Activated naive CD4-positive, alpha-beta T cell treated with anti-CD3 and anti-CD28 coated beads, Interleukin-2, amount 50 U/mL, for 72 hours (primary cell): ENCODE results near the gene SRGAP1. TPM values are rescaled to one million over a fixed set of nuclear protein-coding genes. Genes with fewer than 3 reads are reported as not detected.
"Not testable (repeated sequence)": the region's sequence is repeated elsewhere in the genome, so short reads cannot be mapped to it uniquely, and the experiment has no call there.

Source experiments
- ATAC-seq, 2 donors: fragments of 150-1000 bp; cut with Tn5 transposase; 2 replicates each; pipeline ENCODE4 v1.10.0; 2021; ENCODE audit warnings: mild to moderate bottlenecking in 2 of 2, moderate library complexity in 2 of 2
- DNase-seq, 2 donors: peaks; one replicate each; pipeline ENCODE4 v3.0.0; 2021 to 2022; ENCODE audit warnings: low spot score in 2 of 2
- H3K27ac Mint-ChIP-seq, 2 donors: one replicate each; pipeline ENCODE4 v1.8.0; 2022; ENCODE audit warnings: mild to moderate bottlenecking in 2 of 2, mixed read lengths in 2 of 2
- H3K36me3 Mint-ChIP-seq, 2 donors: one replicate each; pipeline ENCODE4 v1.8.0; 2022; ENCODE audit warnings: mixed read lengths in 2 of 2
- H3K9me3 Mint-ChIP-seq, 2 donors: one replicate each; pipeline ENCODE4 v1.8.0; 2022; ENCODE audit warnings: mixed read lengths in 2 of 2
- total RNA-seq, 2 donors: library from RNA; stranded (reverse); gene quantifications; one replicate each; pipeline ENCODE4 v1.2.3, GENCODE V29; 2022

The SRGAP1 gene
- total RNA-seq, 2 donors from 2014 or later, result 0.25 TPM; not detected in 1

DNA sequence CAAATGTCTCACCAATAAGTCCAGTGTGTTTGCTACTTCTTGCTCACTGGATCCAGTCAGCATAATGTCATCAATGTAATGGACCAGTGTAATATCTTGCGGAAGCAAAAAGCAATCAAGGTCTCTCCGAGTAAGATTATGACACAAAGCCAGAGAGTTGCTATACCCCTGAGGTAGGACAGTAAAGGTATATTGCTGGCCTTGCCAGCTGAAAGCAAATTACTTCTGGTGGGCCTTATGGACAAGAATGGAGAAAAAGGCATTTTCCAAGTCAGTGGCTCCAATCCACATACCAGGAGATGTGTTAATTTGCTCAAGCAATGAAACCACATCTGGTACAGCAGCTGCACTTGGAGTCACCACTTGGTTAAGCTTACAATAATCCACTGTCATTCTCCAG, 288.2 kb downstream of the SRGAP1 start:
- peaks cover 16% of the 10 kb centered on the region in 2 donors for H3K9me3 Mint-ChIP-seq
- ATAC-seq, DNase-seq, H3K36me3 Mint-ChIP-seq, H3K27ac Mint-ChIP-seq: not testable (repeated sequence)

DNA sequence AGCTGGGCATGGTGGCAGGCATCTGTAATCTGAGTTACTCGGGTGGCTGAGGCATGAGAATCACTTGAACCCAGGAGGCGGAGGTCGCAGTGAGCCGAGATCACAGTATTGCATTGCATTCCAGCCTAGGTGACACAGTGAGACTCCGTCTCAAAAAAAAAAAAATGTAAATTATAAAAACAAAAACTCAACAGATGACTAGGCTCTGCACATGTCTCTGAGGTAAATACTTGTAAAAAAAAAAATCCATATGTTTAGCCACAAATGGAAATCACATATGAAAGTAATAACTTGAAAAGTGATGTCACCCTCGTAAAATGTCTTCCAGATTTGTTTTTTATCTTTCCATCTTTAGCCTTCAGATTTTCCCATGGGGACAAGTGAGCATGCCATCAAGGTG, 292.6 kb downstream of the SRGAP1 start:
- no peaks in the 10 kb centered on the region for H3K36me3 Mint-ChIP-seq
- H3K27ac Mint-ChIP-seq, result no peak overlapping the region

DNA sequence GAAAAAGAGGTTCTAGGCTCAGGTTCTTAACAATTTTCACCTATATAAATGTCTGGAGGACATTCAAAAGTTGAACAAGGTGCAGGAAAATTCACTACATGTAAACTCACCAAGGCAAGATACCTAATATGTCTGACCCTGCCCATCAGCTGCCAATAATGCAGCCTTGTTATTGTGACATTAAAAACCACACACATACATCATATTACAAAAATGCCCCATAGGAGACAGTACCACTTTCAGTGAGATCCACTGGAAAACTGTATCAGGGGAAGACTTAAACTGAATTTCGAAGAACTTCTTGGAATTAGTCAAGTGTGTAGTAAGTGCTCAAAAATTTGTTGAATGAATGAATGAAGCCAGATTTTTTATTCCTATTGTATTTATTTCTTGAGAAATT, 294.5 kb downstream of the SRGAP1 start:
- no peak overlapping the region for H3K27ac Mint-ChIP-seq
- ATAC-seq, result no peak
- H3K36me3 Mint-ChIP-seq, result no peaks in the 10 kb centered on the region
- no peak for DNase-seq
- H3K9me3 Mint-ChIP-seq, result peaks cover 11 to 14% of the 10 kb centered on the region in 2 donors

More for the DNA sequence above, 292.6 kb downstream of the SRGAP1 start:
- no peak for DNase-seq
- ATAC-seq, result no peak
- peaks cover 16% of the 10 kb centered on the region in 2 donors for H3K9me3 Mint-ChIP-seq

DNA sequence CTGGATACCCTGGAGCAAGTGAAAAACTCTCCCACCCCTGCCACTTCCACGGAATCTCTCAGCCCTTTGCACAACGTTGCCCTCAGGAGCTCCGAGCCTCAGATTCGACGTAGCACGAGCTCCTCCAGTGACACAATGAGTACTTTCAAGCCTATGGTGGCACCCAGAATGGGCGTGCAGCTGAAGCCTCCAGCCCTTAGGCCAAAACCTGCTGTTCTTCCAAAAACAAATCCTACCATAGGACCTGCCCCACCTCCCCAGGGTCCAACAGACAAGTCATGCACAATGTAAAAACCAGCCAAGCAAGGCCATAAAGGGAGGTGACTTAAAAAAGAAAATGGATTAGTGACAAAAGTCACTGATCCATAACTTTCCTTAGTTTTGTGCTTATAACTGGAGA, 297.9 kb downstream of the SRGAP1 start:
- no peaks in the 10 kb centered on the region for H3K36me3 Mint-ChIP-seq
- H3K9me3 Mint-ChIP-seq, result peaks cover 0 to 4% of the 10 kb centered on the region in 2 donors
- ATAC-seq (no peak), DNase-seq (no peak)
- H3K27ac Mint-ChIP-seq, result no peak overlapping the region

DNA sequence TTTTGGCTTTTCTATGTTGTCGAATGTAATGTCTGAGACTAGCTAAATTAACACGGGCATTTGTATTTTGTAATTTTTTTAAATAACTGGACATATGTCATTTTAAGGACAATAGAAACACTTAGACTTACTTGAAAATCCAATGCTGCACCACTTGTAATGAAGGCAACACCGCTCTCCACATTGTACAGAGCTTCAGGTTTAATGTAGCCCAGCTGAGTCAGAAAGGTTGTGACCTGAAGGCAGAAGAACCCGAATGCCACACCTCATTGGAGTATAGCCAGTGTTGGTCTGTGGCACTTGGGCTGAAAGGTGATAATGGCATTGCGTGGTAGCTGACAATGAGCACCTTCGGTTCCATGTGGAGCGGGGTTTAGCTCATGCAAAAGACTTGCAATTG, 298.3 kb downstream of the SRGAP1 start:
- peaks cover 0 to 4% of the 10 kb centered on the region in 2 donors for H3K9me3 Mint-ChIP-seq
- H3K36me3 Mint-ChIP-seq, result no peaks in the 10 kb centered on the region
- no peak overlapping the region for H3K27ac Mint-ChIP-seq
- DNase-seq (no peak), ATAC-seq (no peak)

DNA sequence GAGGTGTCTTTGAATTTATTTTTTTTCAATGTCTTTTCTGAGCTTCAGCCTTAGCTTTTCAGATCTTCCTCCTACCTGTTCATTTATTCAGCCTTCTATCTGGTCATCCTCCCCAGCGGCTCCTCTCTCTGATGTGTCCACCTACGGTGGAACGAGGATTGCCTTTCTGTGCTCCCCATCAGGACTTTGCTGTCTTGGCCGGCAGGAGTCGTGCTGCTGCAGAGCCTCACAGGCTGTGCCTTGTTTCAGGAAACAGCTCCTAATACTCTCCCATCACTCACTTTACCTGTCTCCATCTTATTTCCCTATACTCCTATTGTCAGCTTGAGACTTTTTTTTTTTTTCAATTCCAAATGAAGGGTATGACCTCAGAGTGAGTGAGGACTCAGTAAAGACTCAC, 300.7 kb downstream of the SRGAP1 start:
- H3K9me3 Mint-ChIP-seq, result peaks cover 0 to 4% of the 10 kb centered on the region in 2 donors
- ATAC-seq (no peak), DNase-seq (no peak)
- H3K36me3 Mint-ChIP-seq, result no peaks in the 10 kb centered on the region
- H3K27ac Mint-ChIP-seq, result no peak overlapping the region

GRCh38 chr12:64147011-64147631, 302.6 kb downstream of the SRGAP1 start:
- DNase-seq (no peak), ATAC-seq (no peak)
- H3K9me3 Mint-ChIP-seq, result peaks cover 0 to 4% of the 10 kb centered on the region in 2 donors
- H3K36me3 Mint-ChIP-seq, result no peaks in the 10 kb centered on the region
- H3K27ac Mint-ChIP-seq, result no peak overlapping the region

GRCh38 chr12:64147875-64148274, 303.4 kb downstream of the SRGAP1 start:
- no peak overlapping the region for H3K27ac Mint-ChIP-seq
- no peaks in the 10 kb centered on the region for H3K36me3 Mint-ChIP-seq

DNA sequence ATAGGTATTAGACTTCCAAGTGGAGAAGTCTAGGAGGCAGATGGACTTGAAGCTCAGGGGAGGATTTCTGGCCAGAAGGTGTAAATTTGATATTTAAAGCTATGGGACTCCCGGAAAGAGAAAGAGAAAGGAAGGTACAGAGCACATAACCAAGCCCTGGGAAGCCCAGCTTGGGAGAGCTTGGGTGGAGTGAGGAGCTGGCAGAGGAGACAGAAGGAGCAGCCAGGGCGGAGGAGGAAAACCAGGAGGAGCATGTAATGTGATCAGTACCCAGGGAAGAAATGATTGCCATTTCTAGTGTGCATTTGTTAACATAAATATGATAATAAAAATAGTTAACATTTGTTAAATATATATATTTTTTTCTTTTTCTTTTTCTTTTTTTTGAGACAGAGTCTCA, 310.2 kb downstream of the SRGAP1 start:
- Mint-ChIP-seq H3K9me3 (no peaks in the 10 kb centered on the region), H3K27ac (no peak overlapping the region), H3K36me3 (no peaks in the 10 kb centered on the region)
- DNase-seq, result no peak
- ATAC-seq, result no peak

More at GRCh38 chr12:64147875-64148274, 303.4 kb downstream of the SRGAP1 start:
- H3K9me3 Mint-ChIP-seq, result peaks cover 0 to 4% of the 10 kb centered on the region in 2 donors
- ATAC-seq (no peak), DNase-seq (no peak)

- H3K9me3 Mint-ChIP-seq, result peaks cover 0 to 3% of the 10 kb centered on the region in 2 donors
- no peak for DNase-seq
- ATAC-seq, result no peak
- H3K36me3 Mint-ChIP-seq, result peaks cover 0 to 5% of the 10 kb centered on the region in 2 donors
- no peak overlapping the region for H3K27ac Mint-ChIP-seq
Measured at GRCh38 chr12:64157110-64157509, 312.6 kb downstream of the SRGAP1 start.

DNA sequence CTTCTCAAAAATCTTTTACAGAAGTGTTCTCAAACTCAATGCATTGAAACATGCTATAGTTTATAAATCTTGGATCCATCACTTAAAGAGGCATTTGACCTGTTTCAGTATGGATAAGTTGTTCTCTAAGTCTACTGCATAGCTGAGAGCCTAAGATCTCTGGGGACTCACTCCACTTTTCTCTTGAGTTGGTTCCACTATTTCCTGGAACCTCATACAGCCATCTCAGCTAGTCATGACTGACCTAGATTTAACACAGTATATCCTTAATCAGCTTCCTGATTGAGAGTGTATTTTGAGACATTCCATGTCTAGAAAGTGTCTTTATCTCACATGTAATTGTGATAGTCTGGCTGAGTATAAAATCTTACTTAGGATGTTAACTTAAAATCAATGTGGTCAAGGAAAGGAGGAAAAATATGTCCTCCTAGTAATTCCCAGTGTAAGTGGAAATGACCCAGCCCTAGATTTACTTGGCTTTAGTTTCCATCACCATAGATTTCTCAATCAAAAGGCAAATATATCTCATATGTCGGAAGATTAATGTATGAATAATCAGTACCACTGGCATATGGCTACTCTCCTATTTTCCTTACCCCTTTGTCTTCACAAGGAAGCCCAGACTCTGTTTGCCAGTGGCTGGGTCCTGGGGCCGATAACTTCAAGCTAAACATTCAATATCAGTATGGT, 315.7 kb downstream of the SRGAP1 start:
- Mint-ChIP-seq H3K27ac (no peak overlapping the region), H3K9me3 (peaks cover 0 to 7% of the 10 kb centered on the region in 2 donors), H3K36me3 (peaks cover 0 to 11% of the 10 kb centered on the region in 2 donors)
- no peak for DNase-seq
- no peak for ATAC-seq

- ATAC-seq (no peak), DNase-seq (no peak)
- Mint-ChIP-seq H3K36me3 (peaks cover 0 to 11% of the 10 kb centered on the region in 2 donors), H3K27ac (no peak overlapping the region), H3K9me3 (peaks cover 3 to 12% of the 10 kb centered on the region in 2 donors)
Measured at GRCh38 chr12:64160711-64161060, 316.2 kb downstream of the SRGAP1 start.

DNA sequence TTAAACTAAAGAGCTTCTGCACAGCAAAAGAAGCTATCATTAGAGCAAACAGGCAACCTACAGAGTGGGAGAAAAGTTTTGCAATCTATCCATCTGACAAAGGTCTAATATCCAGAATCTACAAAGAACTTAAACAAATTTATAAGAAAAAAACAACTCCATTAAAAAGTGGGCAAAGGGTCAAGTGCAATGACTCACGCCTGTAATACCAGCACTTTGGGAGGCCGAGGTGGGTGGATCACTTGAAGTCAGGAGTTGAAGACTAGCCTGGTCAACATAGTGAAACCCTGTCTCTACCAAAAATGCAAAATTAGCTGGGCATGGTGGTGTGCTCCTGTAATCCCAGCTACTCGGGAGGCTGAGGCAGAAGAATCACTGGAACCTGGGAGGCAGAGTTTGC, 322.1 kb downstream of the SRGAP1 start:
- DNase-seq, H3K27ac Mint-ChIP-seq, H3K36me3 Mint-ChIP-seq, ATAC-seq: not testable (repeated sequence)
- peaks cover 5 to 16% of the 10 kb centered on the region in 2 donors for H3K9me3 Mint-ChIP-seq

DNA sequence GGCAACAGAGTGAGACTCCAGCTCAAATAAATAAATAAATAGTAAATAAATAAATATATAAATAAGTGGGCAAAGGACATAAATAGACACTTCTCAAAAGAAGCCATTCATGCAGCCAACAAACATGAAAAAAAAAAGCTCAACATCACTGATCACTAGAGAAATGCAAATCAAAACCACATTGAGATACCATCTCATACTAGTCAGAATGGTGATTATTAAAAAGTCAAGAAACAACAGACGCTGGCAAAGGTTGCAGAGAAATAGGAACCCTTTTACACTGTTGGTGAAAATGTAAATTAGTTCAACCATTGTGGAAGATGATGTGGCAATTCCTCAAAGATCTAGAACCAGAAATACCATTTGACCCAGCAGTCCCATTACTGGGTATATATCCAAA, 322.5 kb downstream of the SRGAP1 start:
- not testable (repeated sequence) for DNase-seq, H3K27ac Mint-ChIP-seq, ATAC-seq, H3K36me3 Mint-ChIP-seq
- peaks cover 5 to 15% of the 10 kb centered on the region in 2 donors for H3K9me3 Mint-ChIP-seq

GRCh38 chr12:64170024-64170423, 325.5 kb downstream of the SRGAP1 start:
- Mint-ChIP-seq H3K27ac (peak overlapping the region in 1 of 2 donors; percentile 5), H3K36me3 (no peaks in the 10 kb centered on the region), H3K9me3 (peaks cover 5 to 13% of the 10 kb centered on the region in 2 donors)
- no peak for DNase-seq
- no peak for ATAC-seq

DNA sequence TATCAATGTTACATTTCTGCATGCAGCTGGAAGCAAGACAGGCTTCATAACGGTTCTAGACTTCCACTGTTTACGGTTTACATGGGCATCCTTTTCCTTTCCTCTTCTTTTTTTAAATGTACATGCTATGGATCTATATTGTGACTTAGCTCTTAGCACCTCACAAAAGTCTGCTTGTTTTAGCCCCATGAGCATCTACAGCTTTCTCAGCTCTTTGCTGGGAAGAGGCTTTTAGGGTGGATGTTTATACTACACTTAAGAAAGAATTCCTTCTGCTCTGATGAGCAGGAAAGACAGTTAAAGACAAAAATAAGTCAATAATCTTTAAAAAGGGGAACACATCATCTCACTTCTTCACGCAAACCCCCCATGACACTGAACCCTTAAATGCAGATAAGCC, 326.2 kb downstream of the SRGAP1 start:
- H3K9me3 Mint-ChIP-seq, result peaks cover 2 to 6% of the 10 kb centered on the region in 2 donors
- DNase-seq (no peak), ATAC-seq (no peak)
- no peak overlapping the region for H3K27ac Mint-ChIP-seq
- H3K36me3 Mint-ChIP-seq, result no peaks in the 10 kb centered on the region

GRCh38 chr12:64171715-64172114, 327.2 kb downstream of the SRGAP1 start:
- H3K9me3 Mint-ChIP-seq, result peaks cover 0 to 4% of the 10 kb centered on the region in 2 donors
- ATAC-seq (peak in 1 of 2 donors; percentile 22), DNase-seq (no peak)
- H3K36me3 Mint-ChIP-seq, result no peaks in the 10 kb centered on the region
- no peak overlapping the region for H3K27ac Mint-ChIP-seq
